HG03342 (cell line): ENCODE data around the gene CCZ1B.
"Not testable (repeated sequence)": the region's sequence is repeated elsewhere in the genome, so short reads cannot be mapped to it uniquely, and the experiment has no call there.

Experiments used
- ATAC-seq: cut with Tn5 transposase; IDR thresholded peaks from one replicate; pipeline ENCODE4 v1.9.1; 2021; ENCODE audit warnings: mild to moderate bottlenecking, moderate library complexity; ENCODE audit not compliant: unreplicated experiment

Gene CCZ1B

DNA sequence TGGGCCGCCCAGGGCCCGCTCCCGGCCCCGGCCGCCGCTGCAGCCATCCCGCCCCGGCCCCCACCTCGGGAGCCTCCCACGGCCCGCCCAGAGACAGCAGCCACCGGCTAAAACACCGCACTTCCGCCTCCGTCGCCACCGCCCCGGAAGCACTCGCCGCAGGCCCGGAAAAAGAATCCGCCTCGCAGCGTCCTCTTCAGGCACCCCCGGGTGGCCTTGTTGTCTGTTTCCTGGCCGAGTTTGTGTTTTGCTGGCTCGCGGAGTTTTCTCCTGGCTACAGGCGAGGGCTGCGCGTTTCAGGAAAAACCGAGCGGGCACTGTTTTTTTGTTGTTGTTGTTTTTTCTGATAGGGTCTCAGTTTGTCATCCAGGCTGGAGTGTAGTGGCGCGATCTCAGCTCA is at the start of gene CCZ1B:
CCZ1B (minus strand) TSS at position 125 of the 400 bp plus-strand sequence; CDS start at position 47, 78 bp downstream.
- ATAC-seq = peak; percentile 98

GRCh38 chr7:6875022-6875421 is 48.9 kb upstream of the CCZ1B start:
- not testable (repeated sequence) for ATAC-seq

DNA sequence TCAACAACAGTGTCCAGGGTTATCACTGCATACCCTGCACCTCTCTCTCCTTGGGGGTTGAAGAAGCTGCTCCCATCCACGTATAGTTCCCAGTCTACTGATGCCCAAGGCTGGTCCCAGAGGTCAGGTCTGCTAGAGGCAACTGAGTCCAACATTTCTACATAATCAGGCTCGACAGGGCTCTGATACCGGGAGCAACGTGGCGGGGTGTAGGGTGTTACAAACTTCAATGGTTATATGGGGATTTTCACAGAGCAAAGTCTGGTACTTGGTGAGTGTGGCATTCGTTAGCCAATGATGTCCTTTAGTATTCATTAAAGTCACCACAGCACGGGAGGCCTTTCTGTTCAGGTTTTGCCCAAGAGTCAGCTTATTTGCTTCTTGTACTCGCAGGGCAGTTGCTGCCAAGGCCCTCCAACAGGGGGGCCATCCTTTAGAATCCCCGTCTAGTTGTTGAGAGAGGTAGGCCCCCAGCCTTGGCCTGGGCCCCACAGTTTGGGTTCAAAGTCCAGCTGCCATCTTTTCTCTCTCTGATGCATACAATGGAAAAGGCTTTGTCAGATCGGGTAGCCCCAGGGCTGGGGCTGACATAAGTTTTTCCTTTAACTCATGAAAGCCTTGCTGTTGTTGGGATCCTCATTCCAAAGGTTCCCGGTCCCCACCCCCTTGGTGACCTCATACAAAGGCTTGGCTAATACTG is 46.3 kb upstream of the CCZ1B start:
- not testable (repeated sequence) for ATAC-seq

GRCh38 chr7:6871421-6872144 is 45.5 kb upstream of the CCZ1B start:
- ATAC-seq = not testable (repeated sequence)

DNA sequence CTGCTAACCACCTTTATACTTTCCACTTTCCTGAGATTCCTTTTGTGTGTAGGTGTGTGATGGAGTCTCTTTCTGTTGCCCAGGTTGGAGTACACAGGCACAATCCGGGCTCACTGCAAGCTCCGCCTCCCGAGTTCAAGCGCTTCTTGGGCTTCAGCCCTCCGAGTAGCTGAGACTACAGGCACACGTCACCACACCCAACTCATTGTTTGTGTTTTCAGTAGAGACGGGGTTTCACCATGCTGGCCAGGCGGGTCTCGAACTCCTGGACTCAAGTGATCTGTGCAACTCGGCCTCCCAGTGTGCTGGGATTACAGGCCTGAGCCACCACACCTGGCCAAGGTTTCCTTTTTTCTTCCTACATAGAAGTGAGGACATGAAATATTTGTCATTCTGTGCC is 38.7 kb upstream of the CCZ1B start:
- ATAC-seq = not testable (repeated sequence)

DNA sequence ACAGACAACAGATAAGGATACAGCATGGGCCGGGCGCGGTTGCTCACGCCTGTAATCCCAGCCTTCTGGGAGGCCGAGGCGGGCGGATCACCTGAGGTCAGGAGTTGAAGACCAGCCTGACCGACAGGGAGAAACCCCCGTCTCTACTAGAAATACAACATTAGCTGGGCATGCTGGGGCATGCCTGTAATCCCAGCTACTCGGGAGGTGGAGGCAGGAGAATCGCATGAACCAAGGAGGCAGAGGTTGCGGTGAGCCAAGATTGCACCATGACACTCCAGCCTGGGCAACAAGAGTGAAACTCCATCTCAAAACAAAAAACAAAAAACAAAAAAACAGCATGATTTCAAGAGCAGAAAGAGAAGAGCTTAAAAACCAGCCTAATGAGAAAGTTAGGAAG is 38.1 kb upstream of the CCZ1B start:
- ATAC-seq = not testable (repeated sequence)

DNA sequence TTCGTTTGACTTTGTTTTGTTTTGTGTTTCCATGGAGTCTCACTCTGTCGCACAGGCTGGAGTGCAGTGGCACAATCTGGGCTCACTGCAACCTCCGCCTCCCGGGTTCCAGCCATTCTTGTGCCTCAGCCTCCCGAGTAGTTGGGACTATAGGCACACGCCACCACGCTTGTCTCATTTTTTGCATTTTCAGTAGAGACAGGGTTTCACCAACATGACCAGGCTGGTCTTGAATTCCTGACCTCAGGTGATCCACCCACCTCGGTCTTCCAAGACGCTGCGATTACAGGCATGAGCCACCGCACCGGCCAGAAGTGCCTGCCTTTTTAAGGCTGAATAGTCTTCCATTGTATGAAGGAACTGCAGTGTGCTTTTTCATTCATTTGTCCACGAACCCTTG is 36.8 kb upstream of the CCZ1B start:
- not testable (repeated sequence) for ATAC-seq

DNA sequence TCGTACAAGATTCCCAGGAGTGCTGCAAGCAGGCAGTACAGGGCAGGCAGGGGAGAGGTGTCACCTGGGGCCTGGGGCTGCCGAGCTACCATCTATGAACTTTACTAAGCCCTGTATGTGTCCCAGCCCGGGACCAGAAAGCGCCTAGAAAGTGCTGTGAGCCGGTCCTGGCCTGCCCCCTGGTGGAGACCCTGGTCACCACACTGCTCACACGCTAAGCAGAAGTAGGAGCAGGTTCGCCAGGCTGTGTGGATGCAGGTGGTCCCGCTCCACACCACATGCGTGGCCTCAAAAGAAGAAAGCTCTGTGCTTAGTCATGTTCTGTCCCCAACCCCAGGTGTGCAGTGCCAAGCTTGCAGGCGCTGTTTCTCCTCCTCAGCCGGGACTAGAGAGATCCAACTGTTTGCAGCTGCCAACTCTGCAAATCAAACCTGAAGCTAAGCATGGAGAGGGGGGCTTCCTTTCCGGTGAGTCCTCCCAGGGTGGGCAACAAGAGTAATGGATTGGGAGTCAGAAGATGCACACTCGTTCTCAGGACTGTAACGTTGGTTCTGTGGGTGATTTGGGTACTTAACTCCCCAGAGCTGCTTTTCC is 31.7 kb upstream of the CCZ1B start:
- not testable (repeated sequence) for ATAC-seq

- ATAC-seq = not testable (repeated sequence)
Measured at GRCh38 chr7:6855563-6856131, 29.6 kb upstream of the CCZ1B start.

DNA sequence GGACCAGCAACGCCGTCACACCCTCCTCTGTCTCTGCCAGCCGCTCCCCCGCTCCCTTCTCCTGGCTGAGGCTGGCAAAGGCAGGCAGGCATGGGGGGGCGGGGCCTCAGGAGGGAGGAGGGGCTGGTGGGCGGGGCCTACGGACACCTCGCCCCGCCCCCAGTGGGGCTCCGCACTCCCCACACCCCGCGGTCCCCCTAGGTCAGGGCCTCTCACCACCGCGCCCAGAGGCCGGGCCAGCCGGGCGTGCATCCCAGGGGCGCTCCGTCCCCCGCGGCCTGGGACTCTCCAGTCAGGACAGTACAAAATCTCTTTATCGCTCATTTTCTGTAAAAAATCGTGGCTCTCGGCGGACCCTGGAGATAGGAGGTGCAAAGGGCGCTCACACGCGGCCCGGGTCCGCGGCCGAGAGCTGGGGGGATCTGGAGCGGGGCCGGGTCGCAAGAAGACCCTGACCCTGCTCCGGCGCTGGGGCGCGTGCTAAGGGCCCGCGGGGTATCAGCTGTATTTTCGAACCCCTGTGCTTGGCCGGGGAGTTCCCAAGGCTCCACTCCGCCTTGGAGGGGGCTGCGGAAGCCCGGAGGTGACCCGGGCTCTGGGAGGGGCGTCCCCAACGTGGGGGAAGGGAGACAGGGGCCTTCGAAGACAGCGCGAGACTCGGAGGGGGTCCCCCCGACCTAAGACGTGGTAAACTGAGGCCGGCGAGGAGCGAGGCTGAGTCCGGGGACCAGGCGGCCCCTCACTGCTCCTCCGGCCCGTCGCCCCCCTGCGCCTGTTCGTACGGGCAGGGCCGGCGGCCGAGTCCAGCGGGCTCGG is 28.9 kb upstream of the CCZ1B start:
- not testable (repeated sequence) for ATAC-seq

DNA sequence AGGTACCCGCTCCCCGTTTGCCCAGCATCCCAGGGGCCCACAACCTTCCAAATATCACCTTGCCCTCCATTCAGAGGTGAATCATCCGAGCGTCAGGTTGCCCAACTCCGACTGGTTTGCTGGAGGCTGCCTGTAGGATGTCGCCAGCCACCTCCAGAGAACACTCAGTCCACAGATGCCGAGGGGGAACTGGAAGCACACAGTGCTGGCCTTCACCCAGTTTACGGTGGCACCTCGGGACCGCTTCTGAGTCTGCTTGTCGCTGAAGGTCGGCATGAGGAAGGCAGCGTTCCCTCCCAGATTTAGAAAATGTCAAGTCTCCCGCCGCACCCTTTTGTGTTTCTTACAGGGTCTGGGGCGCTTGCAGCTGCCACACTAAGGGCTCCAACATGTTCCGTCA is 27.6 kb upstream of the CCZ1B start:
- ATAC-seq = not testable (repeated sequence)

- not testable (repeated sequence) for ATAC-seq
Measured at GRCh38 chr7:6849127-6849526, 23.1 kb upstream of the CCZ1B start.

DNA sequence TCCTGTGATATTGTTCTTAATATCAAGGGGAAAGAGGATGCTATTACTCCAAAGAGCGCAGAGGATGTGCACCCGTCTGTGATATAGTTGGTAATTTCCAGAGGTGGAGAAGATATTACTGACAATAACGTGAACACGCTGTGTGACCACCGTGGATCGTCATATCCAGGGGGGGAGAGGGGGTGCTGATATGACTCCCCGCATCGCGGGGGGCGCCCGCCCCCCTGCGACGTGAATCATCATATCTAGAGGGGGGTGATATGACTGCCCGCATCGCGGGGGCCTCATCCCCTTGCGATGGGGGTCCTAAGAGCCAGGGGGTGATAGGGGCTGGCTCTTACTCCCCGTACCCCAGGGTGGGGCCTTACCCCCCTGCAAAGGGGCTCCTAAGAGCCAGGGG is 21.7 kb upstream of the CCZ1B start:
- ATAC-seq = not testable (repeated sequence)

DNA sequence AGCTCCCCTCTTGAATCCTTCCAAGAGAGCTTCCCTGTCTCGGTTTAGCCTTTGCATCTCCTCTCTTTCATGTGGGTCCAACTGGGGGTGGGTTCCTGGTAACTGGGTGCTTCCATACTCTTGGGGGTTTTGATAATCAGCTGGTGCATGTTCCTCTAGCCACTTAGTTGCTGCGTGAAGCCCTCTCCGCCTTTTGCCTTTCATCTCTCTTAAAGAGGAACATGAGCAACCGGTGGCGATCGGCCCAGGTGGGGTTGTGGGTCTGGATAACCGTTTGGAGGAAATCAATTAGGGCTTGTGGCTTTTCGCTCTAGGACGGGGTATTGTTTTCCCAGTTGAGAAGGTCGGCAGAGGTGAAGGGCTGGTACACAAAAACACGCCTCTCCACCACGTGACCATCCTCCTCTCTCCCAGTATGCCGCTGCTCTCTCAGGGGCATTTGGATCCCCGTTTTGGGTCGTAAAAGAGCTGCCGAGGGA is 19.9 kb upstream of the CCZ1B start:
- not testable (repeated sequence) for ATAC-seq

GRCh38 chr7:6843654-6844053 is 17.6 kb upstream of the CCZ1B start:
- ATAC-seq = not testable (repeated sequence)

DNA sequence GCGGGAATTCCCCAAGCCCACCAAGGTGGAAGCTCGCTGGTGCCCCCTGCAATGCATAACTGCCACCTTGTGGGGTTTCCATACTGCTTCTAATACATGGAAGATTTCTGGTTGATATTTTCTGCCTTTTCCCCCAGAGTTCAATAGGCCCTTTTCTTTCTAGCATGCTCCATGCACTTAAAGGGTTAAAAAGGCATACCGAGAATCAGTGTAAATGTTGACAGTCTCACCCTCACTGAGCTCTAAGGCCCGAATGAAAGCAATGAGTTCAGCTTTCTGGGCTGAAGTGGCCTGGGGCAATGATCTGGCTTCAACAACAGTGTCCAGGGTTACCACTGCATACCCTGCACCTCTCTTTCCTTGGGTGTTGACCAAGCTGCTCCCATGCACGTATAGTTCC is 17.0 kb upstream of the CCZ1B start:
- not testable (repeated sequence) for ATAC-seq

- ATAC-seq = not testable (repeated sequence)
Measured at GRCh38 chr7:6842278-6842921, 16.3 kb upstream of the CCZ1B start.

GRCh38 chr7:6837081-6837480 is 11.0 kb upstream of the CCZ1B start:
- not testable (repeated sequence) for ATAC-seq

GRCh38 chr7:6835521-6835920 is 9.4 kb upstream of the CCZ1B start:
- ATAC-seq = not testable (repeated sequence)

GRCh38 chr7:6833636-6834035 is 7.6 kb upstream of the CCZ1B start:
- no peak for ATAC-seq
